ENCODE data around the gene SLC5A2. TPM values are rescaled to one million over a fixed set of nuclear protein-coding genes. Genes with fewer than 3 reads are reported as not detected.

The SLC5A2 gene
- total and polyA plus RNA-seq, 2 of the 13 experiments (the other 11 are each of a cell fraction or from before 2014, with no cell fraction given) = 0.24 to 0.97 TPM

GRCh38 chr16:31507929-31508705, 25.2 kb downstream of the SLC5A2 start, which contains the start of gene RUSF1 (continued):
- 0 out of 2 replicates have a peak, but pooled peaks have one; percentile 29 for TF ChIP-seq RELA (CRISPR knock-in tag; IDR thresholded peaks at IDR 0.05)
- no peak for TF ChIP-seq ATF7 (IDR thresholded peaks at IDR 0.05)
- TF ChIP-seq ATF7 (CRISPR knock-in tag; IDR thresholded peaks at IDR 0.05) = peak; percentile 79; the same call in 1 of the 2 replicates
- peak; percentile 71; the same call in 1 of the 2 replicates for TF ChIP-seq ZNF782 (CRISPR knock-in tag; IDR thresholded peaks at IDR 0.05; ENCODE audit: borderline replicate concordance)
- TF ChIP-seq BCL6 (CRISPR knock-in tag; IDR thresholded peaks at IDR 0.05) = peak; percentile 84
- no peak for TF ChIP-seq FUBP1 (CRISPR knock-in tag; IDR thresholded peaks at IDR 0.05; ENCODE audit: borderline replicate concordance)
- TF ChIP-seq ZBTB10 (CRISPR knock-in tag; IDR thresholded peaks at IDR 0.05; ENCODE audit: borderline replicate concordance) = peak; percentile 35; the same call in 1 of the 2 replicates
- TF ChIP-seq RBFOX2 (IDR thresholded peaks at IDR 0.05; ENCODE audit: low read depth, low read length) = peak; percentile 100
- TF ChIP-seq DR1 (CRISPR knock-in tag; IDR thresholded peaks at IDR 0.05) = peak; percentile 94
- TF ChIP-seq KAT2B (IDR thresholded peaks at IDR 0.05; ENCODE audit: borderline replicate concordance, low read depth, low read length) = no peak
- peak; percentile 60; the same call in 1 of the 2 replicates for TF ChIP-seq BRF2 (CRISPR knock-in tag; IDR thresholded peaks at IDR 0.05)
- peak; percentile 68; the same call in 1 of the 2 replicates for TF ChIP-seq ZNF318 (CRISPR knock-in tag; IDR thresholded peaks at IDR 0.05)
